ENCODE measurements around the gene GTF2A1. TPM values are rescaled to one million over a fixed set of nuclear protein-coding genes. Genes with fewer than 3 reads are reported as not detected.

Gene GTF2A1
- total and polyA plus RNA-seq, 2 donors (not counting 3 experiments of a cell fraction or from before 2014, with no cell fraction given): 11.1 to 33.4 TPM

DNA sequence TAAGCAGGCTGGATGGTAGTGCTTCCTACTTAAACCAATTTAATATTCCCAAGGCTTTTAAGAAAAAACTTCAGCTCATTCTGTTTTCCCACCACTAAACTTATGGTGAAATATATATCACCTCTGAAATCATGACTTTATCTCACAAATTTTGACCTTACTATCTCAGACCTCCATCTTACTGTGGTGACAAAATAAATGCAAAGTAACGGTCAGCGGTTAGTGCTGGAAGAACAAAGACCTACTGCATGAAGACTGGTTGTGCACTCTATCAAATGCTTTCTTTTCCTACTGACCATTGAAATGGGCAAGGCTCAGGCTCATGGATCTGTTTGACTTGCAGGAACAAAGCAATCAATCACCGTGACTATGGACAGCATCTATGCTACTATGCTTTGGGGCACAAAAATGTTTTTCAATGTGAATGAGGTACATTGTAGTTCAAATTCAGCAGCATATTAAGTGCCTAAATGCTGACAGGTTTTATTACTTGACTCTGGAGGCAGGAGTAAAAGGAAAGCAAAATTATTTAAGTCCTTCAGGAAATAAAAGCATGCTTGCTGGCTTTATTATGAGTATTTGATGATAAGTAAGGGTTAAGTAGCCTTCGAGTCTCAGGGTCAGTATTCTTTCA is 43.1 kb upstream of the GTF2A1 start:
- H3K27ac ChIP-seq (ENCODE audit: insufficient read depth, low read depth, low read length): no peak overlapping the region
- H3K9me3 ChIP-seq (replicated peaks; ENCODE audit: control insufficient read depth, insufficient read depth, low read length): no peaks in the 10 kb centered on the region
- H3K9me1 ChIP-seq (replicated peaks; ENCODE audit: control insufficient read depth, extremely low read depth, insufficient read depth, low read length): no peaks in the 10 kb centered on the region
- no peak overlapping the region for H2AFZ ChIP-seq (ENCODE audit: low read depth, low read length)
- H4K20me1 ChIP-seq (replicated peaks; ENCODE audit: control insufficient read depth, extremely low read depth, insufficient read depth, low read length): no peaks in the 10 kb centered on the region
- TF ChIP-seq, protein P1, sequence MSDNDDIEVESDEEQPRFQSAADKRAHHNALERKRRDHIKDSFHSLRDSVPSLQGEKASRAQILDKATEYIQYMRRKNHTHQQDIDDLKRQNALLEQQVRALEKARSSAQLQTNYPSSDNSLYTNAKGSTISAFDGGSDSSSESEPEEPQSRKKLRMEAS (IDR thresholded peaks at IDR 0.05; ENCODE audit: insufficient read depth, insufficient read length): no peak
- TF ChIP-seq POLR2AphosphoS5 (IDR thresholded peaks at IDR 0.05; ENCODE audit: insufficient read depth, low read depth, low read length): no peak
- no peak for TF ChIP-seq JUN (IDR thresholded peaks at IDR 0.05; ENCODE audit: borderline replicate concordance, insufficient read depth, insufficient read length, low read depth)
- TF ChIP-seq GATA2 (IDR thresholded peaks at IDR 0.05; ENCODE audit: insufficient read depth, insufficient read length, low read depth, low read length): no peak
- TF ChIP-seq EZH2 (IDR thresholded peaks at IDR 0.05; ENCODE audit: borderline replicate concordance, low read depth, low read length, severe bottlenecking): no peak
- TF ChIP-seq POLR2A (IDR thresholded peaks at IDR 0.05; ENCODE audit: low read depth, low read length): no peak
- no peak for TF ChIP-seq FOS (IDR thresholded peaks at IDR 0.05; ENCODE audit: borderline replicate concordance, insufficient read depth, low read length)
- TF ChIP-seq, protein P2, sequence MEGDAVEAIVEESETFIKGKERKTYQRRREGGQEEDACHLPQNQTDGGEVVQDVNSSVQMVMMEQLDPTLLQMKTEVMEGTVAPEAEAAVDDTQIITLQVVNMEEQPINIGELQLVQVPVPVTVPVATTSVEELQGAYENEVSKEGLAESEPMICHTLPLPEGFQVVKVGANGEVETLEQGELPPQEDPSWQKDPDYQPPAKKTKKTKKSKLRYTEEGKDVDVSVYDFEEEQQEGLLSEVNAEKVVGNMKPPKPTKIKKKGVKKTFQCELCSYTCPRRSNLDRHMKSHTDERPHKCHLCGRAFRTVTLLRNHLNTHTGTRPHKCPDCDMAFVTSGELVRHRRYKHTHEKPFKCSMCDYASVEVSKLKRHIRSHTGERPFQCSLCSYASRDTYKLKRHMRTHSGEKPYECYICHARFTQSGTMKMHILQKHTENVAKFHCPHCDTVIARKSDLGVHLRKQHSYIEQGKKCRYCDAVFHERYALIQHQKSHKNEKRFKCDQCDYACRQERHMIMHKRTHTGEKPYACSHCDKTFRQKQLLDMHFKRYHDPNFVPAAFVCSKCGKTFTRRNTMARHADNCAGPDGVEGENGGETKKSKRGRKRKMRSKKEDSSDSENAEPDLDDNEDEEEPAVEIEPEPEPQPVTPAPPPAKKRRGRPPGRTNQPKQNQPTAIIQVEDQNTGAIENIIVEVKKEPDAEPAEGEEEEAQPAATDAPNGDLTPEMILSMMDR (IDR thresholded peaks at IDR 0.05; ENCODE audit: extremely low read depth in 1 of 2, insufficient read depth in 1 of 2, low read depth in 1 of 2, low read length in 2 of 2): no peak
- no peak for TF ChIP-seq MYC (IDR thresholded peaks at IDR 0.05; ENCODE audit: low read depth, low read length)
- CTCF ChIA-PET: interaction anchor here (0.8 kb wide), 1 partner anchor 18 kb away, joined by 3 read pairs; no protein-coding TSS in a partner anchor
- no peaks in the 10 kb centered on the region for H3K36me3 ChIP-seq (ENCODE audit: control insufficient read depth in 2 of 2, extremely low read depth in 1 of 2, insufficient read depth in 2 of 2, low read length in 2 of 2)
- no peaks in the 10 kb centered on the region for H3K4me1 ChIP-seq (ENCODE audit: control insufficient read depth, extremely low read depth, insufficient read depth, low read length)
- POLR2A ChIA-PET: no interaction called here
- H3K4me2 ChIP-seq (ENCODE audit: insufficient read depth, low read length): no peak overlapping the region
- intact Hi-C loops (cut with micrococcal nuclease) (no loop called here), dilution Hi-C loops (cut with MboI; ENCODE audit: extremely low pct_ligation_motif_present, low sequenced_read_pairs) (no loop called here)
- H3K9ac ChIP-seq (replicated peaks; ENCODE audit: extremely low read depth, insufficient read depth, low read length): no peak overlapping the region
- no peak overlapping the region for H3K4me3 ChIP-seq (replicated peaks in 1 of 3; ENCODE audit: insufficient read depth in 1 of 3, low read depth in 1 of 3, low read length in 3 of 3)
- DNase-seq (ENCODE audit: low read depth, low spot score) (no peak), FAIRE-seq (no peak)
- H3K27me3 ChIP-seq (ENCODE audit: control insufficient read depth in 2 of 2, insufficient read depth in 2 of 2, low read length in 2 of 2): no peaks in the 10 kb centered on the region
- H3K79me2 ChIP-seq (ENCODE audit: control insufficient read depth, insufficient read depth, low read length): no peaks in the 10 kb centered on the region
- no TSS peak for BruUV-seq (replicated peaks)
